H1 (cell line): ENCODE measurements around the gene KRTAP19-8. TPM values are rescaled to one million over a fixed set of nuclear protein-coding genes. Genes with fewer than 3 reads are reported as not detected.

ENCODE experiments used
- CTCF ChIA-PET: fragments of 300-600 bp; sonication (Branson Sonifier 250); formaldehyde crosslinking; loops from one replicate; lab custom pipeline; 2021; ENCODE audit not compliant: partially characterized antibody; lab: Charles Lee
- POLR2A ChIA-PET: fragments of 300-600 bp; sonication (Branson Sonifier 250); formaldehyde crosslinking; loops from one replicate; lab custom pipeline; 2021; ENCODE audit warnings: inconsistent platforms; ENCODE audit not compliant: partially characterized antibody; lab: Charles Lee
- DNase-seq, 2 experiments: peaks; one replicate each; pipeline versions ENCODE4 v3.0.0 to v3.0.0-alpha.2; 2010 to 2022; ENCODE audit warnings: low spot score in 2 of 2, low read depth in 1 of 2, mixed read lengths in 1 of 2
- FAIRE-seq: peaks from 2 replicates; lab custom pipeline; 2011; peaks lifted over from hg19 to GRCh38; lab: Jason Lieb, UNC
- H2AFZ ChIP-seq: 2 replicates; pipeline ENCODE4 v1.8.1; 2012; ENCODE audit warnings: low read length, inconsistent platforms
- H2AK5ac ChIP-seq: 2 replicates; pipeline ENCODE4 v1.6.1; 2013; ENCODE audit warnings: low read depth, low read length
- H2BK120ac ChIP-seq: replicated peaks from 2 replicates; pipeline ENCODE3; 2013; ENCODE audit warnings: low read depth, low read length, inconsistent platforms
- H2BK12ac ChIP-seq: 2 replicates; pipeline ENCODE4 v1.6.1; 2013; ENCODE audit warnings: low read depth, low read length
- H2BK15ac ChIP-seq: 2 replicates; pipeline ENCODE4 v1.6.1; 2013; ENCODE audit warnings: low read length
- H2BK20ac ChIP-seq: 2 replicates; pipeline ENCODE4 v1.6.1; 2013; ENCODE audit warnings: low read length
- H2BK5ac ChIP-seq: 2 replicates; pipeline ENCODE4 v1.6.1; 2013; ENCODE audit warnings: low read depth, low read length
- H3K14ac ChIP-seq: 2 replicates; pipeline ENCODE4 v1.6.1; 2013; ENCODE audit warnings: inconsistent platforms; ENCODE audit not compliant: insufficient read length
- H3K18ac ChIP-seq: 2 replicates; pipeline ENCODE4 v1.6.1; 2013; ENCODE audit warnings: low read length; ENCODE audit errors: extremely low read depth
- H3K23ac ChIP-seq: 2 replicates; pipeline ENCODE4 v1.6.1; 2013; ENCODE audit warnings: inconsistent platforms; ENCODE audit not compliant: insufficient read length
- H3K23me2 ChIP-seq: 2 replicates; pipeline ENCODE4 v1.6.1; 2013; ENCODE audit warnings: low read depth, low read length
- H3K27ac ChIP-seq: 2 replicates; pipeline ENCODE4 v1.6.1; 2011; ENCODE audit warnings: low read depth, low read length, inconsistent platforms
- H3K27me3 ChIP-seq, 4 experiments: replicated peaks in 1 of 4; 1 replicate in 1 of 4; 2 replicates in 3 of 4; pipeline versions ENCODE4 v1.6.1 to v1.8.1; 2011 to 2013; ENCODE audit warnings: low read length in 3 of 4, mild to moderate bottlenecking in 3 of 4, inconsistent platforms in 2 of 4, mixed read lengths in 2 of 4, moderate library complexity in 1 of 4; ENCODE audit not compliant: control insufficient read depth in 3 of 4, insufficient read depth in 3 of 4; ENCODE audit errors: extremely low read depth in 1 of 4
- H3K36me3 ChIP-seq, 4 experiments: 2 replicates each; pipeline versions ENCODE4 v1.6.1 to v1.8.1; 2011 to 2013; ENCODE audit warnings: mild to moderate bottlenecking in 4 of 4, low read length in 3 of 4, moderate library complexity in 2 of 4, control low read depth in 1 of 4, inconsistent platforms in 1 of 4; ENCODE audit not compliant: insufficient read depth in 4 of 4, control insufficient read depth in 2 of 4
- H3K4ac ChIP-seq: replicated peaks from 2 replicates; pipeline ENCODE3; 2013; ENCODE audit warnings: low read length, low read depth, mixed read lengths, inconsistent platforms; ENCODE audit not compliant: insufficient read length
- H3K4me1 ChIP-seq, 4 experiments: replicated peaks in 1 of 4; 1 replicate in 1 of 4; 2 replicates in 3 of 4; pipeline versions ENCODE4 v1.6.1 to v1.8.1; 2011 to 2013; ENCODE audit warnings: low read length in 3 of 4, inconsistent platforms in 2 of 4, mixed read lengths in 1 of 4; ENCODE audit not compliant: insufficient read depth in 4 of 4, control insufficient read depth in 3 of 4
- H3K4me2 ChIP-seq, 2 experiments: 2 replicates each; pipeline versions ENCODE4 v1.6.1 to v1.8.1; 2011 to 2013; ENCODE audit warnings: low read depth in 2 of 2, low read length in 2 of 2, control low read depth in 1 of 2, inconsistent platforms in 1 of 2, mild to moderate bottlenecking in 1 of 2; ENCODE audit not compliant: insufficient read depth in 1 of 2
- H3K4me3 ChIP-seq, 4 experiments: fragments of 200-600, 300-600 bp in 1 of 4; sonication (generic), shearing (Covaris generic), sonication (Bioruptor Twin) in 1 of 4; 2 replicates each; pipeline versions ENCODE4 v1.5.1 to v1.8.1; 2011 to 2016; ENCODE audit warnings: low read length in 4 of 4, low read depth in 3 of 4, control low read depth in 2 of 4, inconsistent platforms in 2 of 4, mild to moderate bottlenecking in 2 of 4, mixed read lengths in 1 of 4, moderate library complexity in 1 of 4; ENCODE audit not compliant: insufficient read depth in 2 of 4; ENCODE audit errors: extremely low read depth in 1 of 4
- H3K56ac ChIP-seq: replicated peaks from 2 replicates; pipeline ENCODE3; 2013; ENCODE audit warnings: low read depth, mild to moderate bottlenecking, mixed read lengths, low read length, inconsistent platforms; ENCODE audit not compliant: insufficient read length
- H3K79me1 ChIP-seq: 2 replicates; pipeline ENCODE4 v1.6.1; 2013; ENCODE audit warnings: low read depth, low read length, control low read depth
- H3K79me2 ChIP-seq, 2 experiments: 2 replicates each; pipeline versions ENCODE4 v1.6.1 to v1.8.1; 2012 to 2013; ENCODE audit warnings: low read length in 2 of 2, mild to moderate bottlenecking in 2 of 2, inconsistent platforms in 1 of 2; ENCODE audit not compliant: insufficient read depth in 2 of 2, control insufficient read depth in 1 of 2
- H3K9ac ChIP-seq, 4 experiments: replicated peaks in 1 of 4; 1 replicate in 1 of 4; 2 replicates in 3 of 4; pipeline versions ENCODE4 v1.6.1 to v1.8.1; 2011 to 2013; ENCODE audit warnings: low read depth in 3 of 4, low read length in 3 of 4, control low read depth in 2 of 4, mild to moderate bottlenecking in 2 of 4, moderate library complexity in 2 of 4, inconsistent platforms in 1 of 4; ENCODE audit errors: extremely low read depth in 1 of 4
- H3K9me3 ChIP-seq, 2 experiments: 2 replicates each; pipeline versions ENCODE4 v1.6.1 to v1.8.1; 2012 to 2013; ENCODE audit warnings: mild to moderate bottlenecking in 2 of 2, moderate library complexity in 2 of 2, control low read depth in 1 of 2, inconsistent platforms in 1 of 2, low read depth in 1 of 2, low read length in 1 of 2, mixed read lengths in 1 of 2; ENCODE audit not compliant: insufficient read depth in 2 of 2
- H4K20me1 ChIP-seq, 2 experiments: replicated peaks in 1 of 2; 2 replicates each; pipeline versions ENCODE3 to v1.8.1; 2011 to 2013; ENCODE audit warnings: inconsistent platforms in 2 of 2, low read length in 2 of 2, mild to moderate bottlenecking in 1 of 2; ENCODE audit not compliant: insufficient read depth in 2 of 2, control insufficient read depth in 1 of 2
- H4K5ac ChIP-seq: 2 replicates; pipeline ENCODE4 v1.6.1; 2013; ENCODE audit warnings: low read length, low read depth, mixed read lengths, inconsistent platforms; ENCODE audit not compliant: insufficient read length
- H4K8ac ChIP-seq: 2 replicates; pipeline ENCODE4 v1.8.0; 2013; ENCODE audit warnings: mild to moderate bottlenecking, moderate library complexity, low read length, inconsistent platforms; ENCODE audit not compliant: insufficient read depth; ENCODE audit errors: extremely low read depth
- H4K91ac ChIP-seq: replicated peaks from 2 replicates; pipeline ENCODE3; 2013; ENCODE audit warnings: low read length, mixed read lengths, inconsistent platforms; ENCODE audit not compliant: insufficient read length
- CEBPB ChIP-seq: IDR thresholded peaks from 2 replicates; pipeline ENCODE4 v1.6.1; 2012; ENCODE audit warnings: low read depth, low read length
- CHD2 ChIP-seq: IDR thresholded peaks from 2 replicates; pipeline ENCODE4 v1.6.1; 2012; ENCODE audit warnings: low read length, improper control_type of control experiment
- EGR1 ChIP-seq: IDR thresholded peaks from 2 replicates; pipeline ENCODE4 v1.6.1; 2011; ENCODE audit warnings: low read depth, low read length, borderline replicate concordance
- JUN ChIP-seq: IDR thresholded peaks from 2 replicates; pipeline ENCODE4 v1.6.1; 2011; ENCODE audit warnings: low read depth, mild to moderate bottlenecking, improper control_type of control experiment, low read length
- KDM1A ChIP-seq: fragments of 200-600, 300-600 bp; sonication (generic); IDR thresholded peaks from 2 replicates; pipeline ENCODE4 v1.7.1; 2016; ENCODE audit warnings: mild to moderate bottlenecking, low read length, borderline replicate concordance
- KDM5A ChIP-seq: fragments of 200-600 bp; IDR thresholded peaks from 2 replicates; pipeline ENCODE4 v1.7.1; 2012; ENCODE audit warnings: mild to moderate bottlenecking, low read length, inconsistent platforms, mixed read lengths
- NRF1 ChIP-seq: IDR thresholded peaks from 2 replicates; pipeline ENCODE4 v1.6.1; 2011; ENCODE audit warnings: mild to moderate bottlenecking, low read depth, low read length, improper control_type of control experiment
- PHF8 ChIP-seq: fragments of 200-600 bp; sonication (generic); conservative IDR thresholded peaks from 2 replicates; pipeline ENCODE4 v1.7.1; 2012; ENCODE audit warnings: low read depth, mild to moderate bottlenecking, inconsistent platforms, low read length, moderate library complexity
- POLR2A ChIP-seq, 2 experiments: IDR thresholded peaks; 1 replicate in 1 of 2; 2 replicates in 1 of 2; pipeline ENCODE4 v1.6.1; 2011; ENCODE audit warnings: low read depth in 2 of 2, low read length in 2 of 2, mild to moderate bottlenecking in 2 of 2; ENCODE audit errors: control extremely low read depth in 1 of 2
- RFX5 ChIP-seq: IDR thresholded peaks from 2 replicates; pipeline ENCODE4 v1.6.1; 2011; ENCODE audit warnings: low read depth, low read length, improper control_type of control experiment, borderline replicate concordance
- RXRA ChIP-seq: IDR thresholded peaks from 2 replicates; pipeline ENCODE4 v1.6.1; 2011; ENCODE audit warnings: low read depth, mild to moderate bottlenecking, low read length, moderate library complexity; ENCODE audit not compliant: insufficient read depth
- SP1 ChIP-seq: IDR thresholded peaks from 2 replicates; pipeline ENCODE4 v1.6.1; 2011; ENCODE audit warnings: low read depth, low read length
- TCF12 ChIP-seq: IDR thresholded peaks from 2 replicates; pipeline ENCODE4 v1.6.1; 2011; ENCODE audit warnings: low read depth, mild to moderate bottlenecking, low read length
- TEAD4 ChIP-seq: IDR thresholded peaks from 2 replicates; pipeline ENCODE4 v1.6.1; 2012; ENCODE audit warnings: low read depth, low read length, inconsistent platforms, mixed read lengths
- USF2 ChIP-seq: IDR thresholded peaks from 2 replicates; pipeline ENCODE4 v1.6.1; 2011; ENCODE audit warnings: low read length, improper control_type of control experiment
- ZNF274 ChIP-seq: IDR thresholded peaks from 2 replicates; pipeline ENCODE4 v1.7.0; 2012; ENCODE audit warnings: low read length, borderline replicate concordance; ENCODE audit errors: extremely low read depth
- WGBS, 2 experiments: shearing (Covaris generic) in 1 of 2; methylation state at CpG; one replicate each; pipeline versions ENCODE4 v1.1.6 to v1.1.7; 2013 to 2015; ENCODE audit warnings: low lambda C conversion rate in 2 of 2, mixed read lengths in 2 of 2, inconsistent platforms in 1 of 2, low coverage in 1 of 2, missing lambda C conversion rate in 1 of 2; ENCODE audit not compliant: insufficient replicate concordance in 2 of 2, insufficient coverage in 1 of 2, insufficient read length in 1 of 2; ENCODE audit errors: extremely low coverage in 1 of 2, missing lambda C conversion rate in 1 of 2; 5-methylcytosine and 5-hydroxymethylcytosine counted together
- polyA plus RNA-seq, 7 experiments: library from polyadenylated mRNA; depleted of rRNA in 3 of 7; stranded (reverse) in 5 of 7; unstranded in 2 of 7; fragments of >200 nt in 5 of 7; fragments of 200-250 nt in 2 of 7; gene quantifications; 1 replicate in 5 of 7; 2 replicates in 1 of 7; 4 replicates in 1 of 7; pipeline versions ENCODE4 v1.2.1 to v1.2.3, GENCODE V29; 2011 to 2013; ENCODE audit warnings: missing spikeins in 2 of 7, mixed read lengths in 2 of 7
- total RNA-seq: library from RNA; stranded (reverse); fragmentation: NEBNext Ultra II Directional; extraction: Animal tissue kit (Norgen Biotek cat#: 25700); gene quantifications from 2 replicates; pipeline ENCODE4 v1.2.1, GENCODE V29; 2021

Gene KRTAP19-8
- total and polyA plus RNA-seq, 2 of the 8 experiments (the other 6 are each of a cell fraction or from before 2014, with no cell fraction given) = not detected

- no peaks in the 10 kb centered on the region for H3K4me1 ChIP-seq
- no peak overlapping the region for H4K91ac ChIP-seq
- H3K27ac ChIP-seq = no peak overlapping the region
- WGBS, 2 experiments = 85% methylated on average over 10 of the region's 10 CpGs; no CpG with 5 or more reads in 1 of the 2 experiments
- no peak overlapping the region for H3K14ac ChIP-seq
- H3K79me1 ChIP-seq = no peaks in the 10 kb centered on the region
- H3K4me3 ChIP-seq = no peak overlapping the region
- no peaks in the 10 kb centered on the region for H4K20me1 ChIP-seq
- DNase-seq (no peak), FAIRE-seq (no peak)
- H3K18ac ChIP-seq = no peak overlapping the region
- no peak overlapping the region for H3K9ac ChIP-seq
- no peak overlapping the region for H2BK15ac ChIP-seq
- ChIA-PET CTCF (no interaction called here), POLR2A (no interaction called here)
- no peaks in the 10 kb centered on the region for H3K9me3 ChIP-seq
- no peak overlapping the region for H4K8ac ChIP-seq
- H3K23me2 ChIP-seq = no peaks in the 10 kb centered on the region
- H2BK20ac ChIP-seq = no peak overlapping the region
- H2AFZ ChIP-seq = no peak overlapping the region
- H3K79me2 ChIP-seq = no peaks in the 10 kb centered on the region
- no peak overlapping the region for H3K23ac ChIP-seq
- H3K56ac ChIP-seq = no peak overlapping the region
- H3K4ac ChIP-seq = no peak overlapping the region
- no peak overlapping the region for H2BK12ac ChIP-seq
- no peak overlapping the region for H2AK5ac ChIP-seq
- H3K27me3 ChIP-seq = no peaks in the 10 kb centered on the region
- H2BK120ac ChIP-seq = no peak overlapping the region
- no peaks in the 10 kb centered on the region for H3K36me3 ChIP-seq
- no peak overlapping the region for H4K5ac ChIP-seq
- H3K4me2 ChIP-seq = no peak overlapping the region
- H2BK5ac ChIP-seq = no peak overlapping the region
- TF ChIP-seq TEAD4 (no peak), TCF12 (no peak), USF2 (no peak), NRF1 (no peak), POLR2A (IDR thresholded peaks at IDR 0.05; ENCODE audit: control extremely low read depth in 1 of 2, low read depth in 2 of 2, low read length in 2 of 2) (no peak), PHF8 (no peak), ZNF274 (no peak), SP1 (no peak), RFX5 (no peak), EGR1 (no peak), CEBPB (no peak), RXRA (no peak), KDM5A (no peak), KDM1A (no peak), CHD2 (no peak), JUN (no peak)
Measured at GRCh38 chr21:31003471-31003870, 34.8 kb downstream of the KRTAP19-8 start.
